Stimulated activated naive CD4-positive, alpha-beta T cell treated with Interleukin-2 at 50 U/mL for 16 hours (primary cell): ENCODE measurements around the gene ZNF292.
"Not testable (repeated sequence)": the region's sequence is repeated elsewhere in the genome, so short reads cannot be mapped to it uniquely, and the experiment has no call there.

Experiments
- DNase-seq: peaks from one replicate; lab custom pipeline; 2025; lab: John Stamatoyannopoulos, UW

ZNF292 gene

GRCh38 chr6:87213364-87213763 lies 58.0 kb downstream of the ZNF292 start:
- DNase-seq: no peak

DNA sequence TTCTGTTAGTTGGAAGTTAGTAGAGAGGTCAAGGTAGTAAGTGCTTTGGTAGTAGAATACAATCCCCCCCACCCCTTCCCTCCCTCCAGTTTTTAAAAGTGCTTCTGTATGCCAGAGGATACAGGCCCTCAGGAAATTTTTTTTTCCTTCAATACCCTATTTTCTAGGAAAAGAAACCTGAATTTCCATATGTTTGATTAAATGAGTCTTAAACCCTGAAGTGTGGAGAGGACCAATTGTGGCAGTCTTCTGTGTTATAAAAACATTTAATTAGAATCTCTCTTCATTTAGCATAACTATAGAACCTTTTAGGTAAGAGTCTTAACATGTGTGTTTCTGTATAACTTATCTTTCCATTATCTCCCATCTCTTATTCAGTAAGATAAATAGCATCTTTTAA lies 59.5 kb downstream of the ZNF292 start:
- DNase-seq: no peak

DNA sequence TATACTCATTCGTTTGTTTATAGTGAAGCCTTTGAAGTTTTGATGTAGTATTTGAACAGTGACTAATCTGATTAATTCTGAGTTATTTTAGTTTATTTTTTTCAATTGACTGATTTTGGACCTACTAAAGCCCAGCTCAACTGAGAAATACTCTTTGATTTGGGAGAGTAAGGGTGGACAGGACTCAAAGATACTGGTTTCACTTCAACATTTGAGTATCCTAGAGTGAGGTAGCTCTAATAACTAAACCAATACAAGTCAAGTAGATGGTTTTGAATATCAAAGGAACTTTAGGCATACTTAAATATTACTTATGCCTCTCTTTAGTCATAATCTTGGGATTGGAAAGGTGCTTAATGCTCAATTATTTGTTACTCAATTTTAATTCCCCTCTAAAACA lies 65.6 kb downstream of the ZNF292 start:
- DNase-seq: no peak

GRCh38 chr6:87222676-87223075 lies 67.3 kb downstream of the ZNF292 start:
- DNase-seq: no peak

DNA sequence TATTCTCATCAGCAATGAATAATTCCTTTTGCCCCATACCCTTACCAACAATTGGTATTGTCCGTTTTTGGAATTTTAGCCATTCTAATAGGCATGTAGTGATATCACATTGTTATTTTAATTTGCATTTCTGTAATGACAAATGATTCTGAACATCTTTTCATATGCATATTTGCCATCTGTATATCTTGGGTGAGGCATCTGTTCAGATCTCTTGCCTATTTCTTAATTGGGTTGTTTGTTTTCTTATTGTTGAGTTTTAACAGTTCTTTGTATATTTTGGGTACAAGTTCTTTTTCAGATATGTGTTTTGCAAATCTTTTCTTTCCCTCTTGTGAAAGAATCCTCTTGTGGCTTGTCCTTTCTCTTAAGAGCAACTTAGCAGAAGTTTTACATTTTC lies 69.6 kb downstream of the ZNF292 start:
- DNase-seq: no peak

GRCh38 chr6:87225511-87225910 lies 70.1 kb downstream of the ZNF292 start:
- no peak for DNase-seq

DNA sequence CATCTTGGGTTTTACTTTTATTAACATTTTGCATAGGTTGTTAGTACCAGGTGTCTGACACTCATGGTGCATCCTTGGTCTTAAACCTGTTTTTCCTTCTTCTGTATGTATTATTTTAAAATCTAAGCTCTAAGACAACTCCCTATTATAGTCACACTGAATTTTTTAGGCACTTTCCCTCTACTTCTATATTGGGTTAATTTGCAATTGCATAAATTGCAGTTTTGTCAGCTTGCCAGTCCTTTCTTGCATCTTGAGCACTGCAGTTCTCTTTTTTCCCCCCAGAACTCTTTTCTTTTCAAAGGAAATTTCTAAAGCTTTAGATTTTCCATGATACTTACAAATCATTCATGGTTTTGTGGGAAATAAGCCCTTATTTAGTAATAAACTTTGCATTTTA lies 70.6 kb downstream of the ZNF292 start:
- DNase-seq: no peak

- no peak for DNase-seq
Observed at GRCh38 chr6:87230801-87231200, 75.4 kb downstream of the ZNF292 start.

GRCh38 chr6:87237804-87238203 lies 82.4 kb downstream of the ZNF292 start:
- DNase-seq: no peak

DNA sequence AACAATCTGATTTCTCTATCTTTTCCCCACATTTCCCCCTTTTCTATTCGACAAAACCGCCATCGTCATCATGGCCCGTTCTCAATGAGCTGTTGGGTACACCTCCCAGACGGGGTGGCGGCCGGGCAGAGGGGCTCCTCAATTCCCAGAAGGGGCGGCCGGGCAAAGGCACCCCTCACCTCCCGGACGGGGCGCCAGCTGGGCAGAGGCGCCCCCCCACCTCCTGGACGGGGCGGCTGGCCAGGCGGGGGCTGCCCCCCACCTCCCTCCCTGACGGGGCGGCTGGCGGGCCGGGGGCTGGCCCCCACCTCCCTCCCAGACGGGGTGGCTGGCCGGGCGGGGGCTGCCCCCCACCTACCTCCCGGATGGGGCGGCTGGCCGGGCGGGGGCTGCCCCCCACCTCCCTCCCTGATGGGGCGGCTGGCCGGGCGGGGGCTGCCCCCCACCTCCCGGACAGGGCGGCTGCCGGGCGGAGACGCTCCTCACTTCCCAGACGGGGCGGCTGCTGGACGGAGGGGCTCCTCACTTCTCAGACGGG lies 83.8 kb downstream of the ZNF292 start:
- DNase-seq: not testable (repeated sequence)

DNA sequence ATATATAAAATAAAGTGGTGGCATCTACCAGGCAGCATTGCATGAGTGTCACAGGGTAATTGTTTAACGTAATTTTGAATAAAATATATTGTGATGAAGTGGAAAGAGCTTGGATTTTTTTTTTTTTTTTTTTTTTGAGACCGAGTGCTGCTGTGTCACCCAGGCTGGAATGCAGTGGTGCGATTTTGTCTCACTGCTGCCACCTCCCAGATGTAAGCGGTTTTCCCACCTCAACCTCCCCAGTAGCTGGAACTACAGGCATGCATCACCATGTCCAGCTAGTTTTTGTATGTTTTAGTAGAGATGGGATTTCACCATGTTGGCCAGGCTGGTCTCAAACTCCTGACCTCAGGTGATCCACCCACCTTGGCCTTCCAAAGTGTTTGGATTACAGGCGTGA lies 85.9 kb downstream of the ZNF292 start:
- DNase-seq: no peak

- no peak for DNase-seq
Observed at GRCh38 chr6:87242311-87242710, 86.9 kb downstream of the ZNF292 start.

GRCh38 chr6:87243812-87244211 lies 88.4 kb downstream of the ZNF292 start:
- DNase-seq: no peak

GRCh38 chr6:87244380-87244779 lies 89.0 kb downstream of the ZNF292 start:
- no peak for DNase-seq

DNA sequence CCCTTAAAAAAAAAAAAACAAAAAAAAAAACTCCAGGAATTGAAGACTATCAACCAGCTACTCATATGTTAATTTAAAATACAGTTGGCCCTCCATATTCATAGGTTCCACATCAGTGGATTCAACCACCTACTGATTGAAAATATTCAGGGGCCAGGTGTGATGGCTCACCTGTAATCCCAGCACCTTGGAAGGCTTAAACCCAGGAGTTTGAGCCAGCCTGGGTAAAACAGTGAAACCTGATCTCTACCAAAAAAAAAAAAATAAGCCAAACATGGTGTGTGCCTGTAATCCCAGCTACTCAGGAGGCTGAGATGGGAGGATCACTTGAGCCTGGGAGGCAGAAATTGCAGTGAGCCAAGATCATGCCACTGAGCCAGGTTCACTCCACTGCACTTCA lies 94.7 kb downstream of the ZNF292 start:
- no peak for DNase-seq

GRCh38 chr6:87251225-87251624 lies 95.9 kb downstream of the ZNF292 start:
- no peak for DNase-seq

DNA sequence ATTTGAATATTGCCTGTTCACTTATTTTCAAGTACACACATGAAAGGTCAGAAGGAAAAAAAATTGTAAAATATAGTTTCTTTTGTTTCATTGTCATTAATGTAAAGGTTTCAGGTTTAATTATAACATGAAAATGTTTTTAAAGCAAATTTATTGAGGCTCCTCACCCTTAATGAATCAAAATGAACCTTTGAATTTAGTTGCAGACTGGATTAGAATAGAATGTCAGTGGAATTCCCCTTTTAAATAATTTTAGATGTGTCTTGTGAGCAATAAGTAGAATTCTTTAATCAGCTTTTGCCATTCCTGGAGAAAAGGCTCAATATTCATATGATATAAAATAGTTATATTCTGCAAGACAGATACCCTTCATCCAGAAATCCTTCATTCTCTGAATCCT lies 96.4 kb downstream of the ZNF292 start:
- no peak for DNase-seq

- no peak for DNase-seq
Observed at GRCh38 chr6:87257046-87257445, 101.7 kb downstream of the ZNF292 start.

DNA sequence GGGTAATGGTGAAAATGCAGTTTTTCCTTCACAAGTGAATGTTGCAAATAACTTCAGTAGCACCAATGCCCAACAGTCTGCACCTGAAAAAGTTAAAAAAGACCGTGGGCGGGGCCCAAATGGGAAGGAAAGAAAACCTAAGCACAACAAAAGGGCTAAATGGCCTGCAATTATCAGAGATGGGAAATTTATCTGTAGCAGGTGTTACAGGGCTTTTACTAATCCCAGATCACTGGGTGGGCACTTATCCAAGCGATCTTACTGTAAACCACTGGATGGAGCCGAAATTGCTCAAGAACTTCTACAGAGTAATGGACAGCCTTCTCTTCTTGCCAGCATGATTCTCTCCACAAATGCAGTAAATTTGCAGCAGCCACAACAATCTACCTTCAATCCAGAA lies 102.2 kb downstream of the ZNF292 start:
- no peak for DNase-seq

- DNase-seq: no peak
Observed at GRCh38 chr6:87257975-87258374, 102.6 kb downstream of the ZNF292 start.

GRCh38 chr6:87259791-87260190 lies 104.4 kb downstream of the ZNF292 start:
- no peak for DNase-seq

DNA sequence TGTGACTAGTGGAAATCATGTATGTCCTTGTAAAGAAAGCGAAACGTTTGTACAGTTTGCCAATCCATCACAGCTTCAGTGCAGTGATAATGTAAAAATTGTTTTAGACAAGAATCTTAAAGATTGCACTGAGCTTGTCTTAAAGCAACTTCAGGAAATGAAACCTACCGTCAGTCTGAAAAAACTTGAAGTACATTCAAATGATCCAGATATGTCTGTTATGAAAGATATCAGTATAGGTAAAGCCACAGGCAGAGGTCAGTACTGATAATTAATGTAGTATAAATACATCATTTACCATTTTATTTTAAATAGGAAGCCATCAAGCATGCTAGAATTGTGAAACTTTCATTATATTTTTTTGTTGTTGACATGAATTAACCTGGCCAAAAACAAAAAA lies 106.2 kb downstream of the ZNF292 start:
- no peak for DNase-seq

DNA sequence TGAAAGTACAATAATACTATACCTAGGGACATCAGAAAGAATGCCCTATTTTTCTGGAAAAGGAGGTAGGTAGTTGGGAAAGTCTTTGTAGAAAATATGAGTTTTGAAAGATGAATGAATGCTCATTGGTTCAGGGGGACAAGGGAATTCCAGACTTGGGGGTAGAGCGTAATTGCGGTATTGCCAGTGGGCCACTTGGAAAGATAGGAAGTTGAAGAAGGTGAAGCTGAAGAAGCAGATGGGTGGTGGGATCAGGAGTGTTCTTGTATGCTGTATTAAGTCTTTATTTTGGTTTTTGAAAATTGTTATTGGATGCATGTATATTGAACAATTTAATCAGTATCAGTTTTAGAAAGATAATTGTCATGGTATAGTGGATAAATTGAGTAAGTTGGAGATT lies 109.1 kb downstream of the ZNF292 start:
- no peak for DNase-seq

DNA sequence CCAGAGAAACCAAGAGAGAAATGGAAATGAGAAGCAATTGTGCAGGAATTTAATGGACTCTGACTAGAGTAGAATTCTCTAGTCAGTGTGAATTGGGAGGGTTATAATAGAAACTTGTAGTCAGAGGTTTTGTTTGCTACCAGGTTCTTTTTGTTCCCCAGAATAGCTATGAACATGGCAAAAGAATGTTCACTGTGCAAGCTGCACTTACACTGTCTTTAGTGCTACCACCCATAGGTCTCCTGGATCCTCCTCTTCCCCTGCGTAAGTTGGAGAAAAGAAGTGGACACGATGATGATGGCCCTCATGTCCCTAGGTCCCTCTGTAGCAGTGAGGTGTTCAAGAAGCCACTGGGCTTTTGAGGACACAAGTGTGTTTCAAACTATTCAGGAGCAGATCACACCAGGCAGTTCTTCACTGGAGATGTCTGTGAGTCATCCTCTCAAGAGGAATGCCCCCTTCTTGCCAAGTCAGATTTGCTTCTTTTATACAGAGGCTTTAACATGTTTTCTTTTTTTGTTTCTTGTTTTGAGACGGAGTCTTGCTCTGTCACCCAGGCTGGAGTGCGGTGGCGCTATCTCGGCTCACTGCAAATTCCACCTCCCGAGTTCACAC lies 119.4 kb downstream of the ZNF292 start:
- DNase-seq: no peak
